ENCODE results near the gene TMEM234. TPM values are rescaled to one million over a fixed set of nuclear protein-coding genes. Genes with fewer than 3 reads are reported as not detected.
"Not testable (repeated sequence)": the region's sequence is repeated elsewhere in the genome, so short reads cannot be mapped to it uniquely, and the experiment has no call there.

Gene TMEM234
- total RNA-seq (2014; rRNA removed; shearing (Covaris generic)): 3.5 and 8.1 TPM in 2 replicates

- DNase-seq (ENCODE audit: low spot score): peak; percentile 89
Measured at GRCh38 chr1:32221980-32222755, at the start of gene TMEM234, which contains the start of gene EIF3I. Gene TMEM234 (minus strand): TSS chr1:32222353. CDS start chr1:32222322, 31 bp downstream. Gene EIF3I (plus strand): TSS chr1:32222407. CDS start chr1:32222442, 35 bp downstream.

DNA sequence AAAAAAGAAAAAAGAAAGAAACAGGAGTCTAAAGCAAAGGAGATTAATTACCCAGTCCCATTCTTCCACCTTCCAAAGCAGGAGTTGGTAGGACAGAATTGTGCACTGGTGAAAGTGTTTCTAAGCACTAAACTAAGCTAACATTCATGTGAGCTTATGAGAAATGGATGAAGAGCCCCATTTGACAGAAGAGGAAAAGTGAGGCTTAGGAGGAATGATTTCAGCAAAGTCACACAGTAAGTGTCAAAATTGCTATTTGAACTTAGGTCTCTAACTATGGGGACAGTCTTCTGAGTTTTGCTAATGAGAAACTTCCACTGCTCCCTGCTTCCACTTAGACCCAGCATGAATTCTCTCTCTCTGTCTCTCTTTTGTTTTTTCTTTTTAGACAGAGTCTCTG, 47.6 kb upstream of the TMEM234 start:
- DNase-seq (ENCODE audit: low spot score): no peak

DNA sequence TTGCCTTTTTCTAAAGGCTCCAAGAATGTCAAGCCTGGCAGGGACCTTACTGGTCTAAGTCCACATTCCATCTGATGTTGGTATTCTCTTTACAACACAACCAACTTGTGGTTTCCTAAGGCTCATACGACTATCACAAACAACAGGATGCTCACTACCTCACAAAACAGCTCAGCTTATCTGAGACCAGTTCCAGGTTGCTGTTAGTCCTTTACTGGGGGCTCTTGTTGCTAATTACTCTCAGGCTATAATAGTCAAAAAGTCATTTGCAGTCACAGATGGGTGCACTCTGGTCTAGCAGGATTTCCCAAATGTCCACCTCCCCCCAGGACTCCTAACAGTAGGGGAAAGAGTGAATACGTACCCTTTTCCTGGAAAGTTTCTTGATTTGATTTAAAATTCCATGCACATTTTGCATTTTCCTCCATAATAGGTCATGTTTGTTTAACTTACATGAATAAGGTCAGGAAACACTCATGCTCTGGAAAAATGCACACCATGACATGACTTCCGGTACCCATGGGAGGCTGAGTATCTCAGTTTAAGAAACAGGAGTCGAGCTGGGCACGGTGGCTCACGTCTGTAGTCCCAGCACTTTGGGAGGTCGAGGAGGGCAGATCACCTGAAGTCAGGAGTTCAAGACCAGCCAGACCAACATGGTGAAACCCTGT, 44.9 kb upstream of the TMEM234 start:
- no peak for DNase-seq (ENCODE audit: low spot score)

- DNase-seq (ENCODE audit: low spot score): no peak
Measured at GRCh38 chr1:32265846-32266245, 43.7 kb upstream of the TMEM234 start.

DNA sequence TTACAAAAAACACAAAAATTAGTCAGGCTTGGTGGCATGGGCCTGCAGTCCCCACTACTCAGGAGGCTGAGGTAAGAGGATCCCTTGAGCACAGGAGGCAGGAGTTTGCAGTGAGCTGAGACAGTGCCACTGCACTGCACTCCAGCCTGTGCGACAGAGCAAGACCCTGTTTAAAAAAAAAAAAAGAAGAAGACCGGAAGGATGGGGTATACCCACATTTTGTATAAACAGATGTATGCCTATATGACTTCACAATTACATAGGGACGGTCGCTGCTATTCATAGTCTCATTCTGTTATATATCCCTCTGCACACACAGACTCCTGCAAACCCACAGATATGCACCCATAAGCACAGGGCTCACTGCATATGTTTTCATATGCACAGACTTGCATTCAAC, 41.6 kb upstream of the TMEM234 start:
- DNase-seq (ENCODE audit: low spot score): no peak

GRCh38 chr1:32263236-32263593, 41.1 kb upstream of the TMEM234 start:
- not testable (repeated sequence) for DNase-seq (ENCODE audit: low spot score)

- no peak for DNase-seq (ENCODE audit: low spot score)
Measured at GRCh38 chr1:32257227-32257508, 35.0 kb upstream of the TMEM234 start.

GRCh38 chr1:32256473-32257226, 34.5 kb upstream of the TMEM234 start:
- DNase-seq (ENCODE audit: low spot score): no peak

DNA sequence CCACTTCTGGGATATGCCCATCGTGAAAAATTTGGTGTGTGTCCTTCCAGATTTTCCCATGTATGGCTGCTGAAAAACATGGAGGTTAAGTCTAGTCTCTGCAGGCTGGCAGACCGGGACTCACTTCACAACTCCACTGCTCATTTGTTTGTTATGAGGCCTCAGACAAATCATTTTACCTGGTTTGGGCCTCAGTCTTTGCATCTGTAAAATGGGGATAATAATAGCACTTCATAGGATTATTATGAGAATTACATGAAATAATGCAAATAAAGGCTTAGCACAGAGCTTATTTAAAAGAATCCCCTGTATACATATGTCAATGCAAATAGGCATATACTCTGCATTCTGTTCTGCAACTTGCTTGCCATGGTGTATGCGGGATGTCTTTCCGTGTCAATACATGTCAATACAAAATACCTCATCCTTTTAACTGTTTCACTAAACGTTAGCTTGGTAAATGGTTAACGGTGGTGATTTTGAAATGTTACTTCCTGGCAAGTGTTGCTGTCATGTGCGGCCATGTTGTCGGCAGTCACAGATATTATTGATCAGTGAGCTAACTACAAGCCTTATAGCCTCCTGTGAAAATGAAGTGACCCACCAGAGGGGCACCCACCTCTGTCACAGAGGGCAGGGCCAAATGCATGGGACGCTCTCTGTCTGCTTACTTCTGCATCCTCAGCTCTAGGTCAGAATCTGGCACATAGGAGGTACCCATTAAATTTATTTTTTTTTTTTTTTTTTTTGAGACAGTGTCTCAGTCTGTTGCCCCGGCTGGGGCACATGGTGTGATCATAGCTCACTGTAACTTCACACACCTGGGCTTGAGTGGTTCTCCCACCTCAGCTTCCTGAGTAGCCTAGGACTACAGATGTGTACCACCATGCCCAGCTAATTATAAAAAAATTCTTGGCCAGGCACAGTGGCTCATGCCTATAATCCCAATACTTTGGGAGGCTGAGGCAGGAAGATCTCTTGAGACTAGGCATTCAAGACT, 33.2 kb upstream of the TMEM234 start:
- DNase-seq (ENCODE audit: low spot score): no peak

DNA sequence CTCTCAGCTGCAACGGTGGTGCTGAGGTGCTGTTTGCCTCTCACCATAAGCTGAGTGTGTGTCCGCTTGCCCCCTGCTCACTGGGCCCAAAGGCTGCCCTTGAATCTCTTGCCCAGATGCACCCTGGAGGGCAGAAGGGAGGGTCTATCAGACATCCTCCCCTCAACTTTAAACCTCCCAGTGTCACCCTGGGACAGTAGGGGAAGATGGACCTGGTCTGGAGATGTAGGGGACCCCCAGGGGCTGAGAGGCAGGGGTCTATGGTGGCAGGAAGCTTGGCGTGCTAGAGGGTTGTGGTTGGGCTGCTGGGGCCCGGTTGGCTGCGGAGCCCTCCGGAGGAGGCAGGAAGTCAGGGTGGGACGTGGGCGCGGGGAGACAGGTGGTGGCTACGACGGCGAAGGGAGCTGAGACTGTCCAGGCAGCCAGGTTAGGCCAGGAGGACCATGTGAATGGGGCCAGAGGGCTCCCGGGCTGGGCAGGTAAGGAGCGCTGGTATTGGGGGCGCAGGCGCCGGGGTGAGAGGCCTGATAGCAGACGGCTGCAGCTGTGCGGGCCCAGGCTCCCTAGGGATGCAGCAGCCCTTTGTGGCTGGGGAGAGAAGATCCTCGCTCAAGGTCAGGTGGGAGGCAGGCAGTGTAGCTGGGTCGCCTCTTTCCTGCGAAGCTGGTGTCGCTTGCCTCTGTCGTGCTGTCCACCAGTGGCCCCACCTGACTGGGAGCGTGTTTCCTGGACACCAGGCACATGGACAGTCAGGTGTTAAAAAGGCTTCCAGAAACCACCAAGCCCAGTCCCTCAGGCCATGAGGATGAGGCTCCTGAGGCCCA, 29.0 kb upstream of the TMEM234 start, which contains the start of gene LCK:
LCK (plus strand) TSS at position 373 of the 824 bp plus-strand sequence. CDS start 23,065 bp downstream, outside the sequence.
- DNase-seq (ENCODE audit: low spot score): no peak

GRCh38 chr1:32249831-32250525, 27.8 kb upstream of the TMEM234 start:
- DNase-seq (ENCODE audit: low spot score): no peak

DNA sequence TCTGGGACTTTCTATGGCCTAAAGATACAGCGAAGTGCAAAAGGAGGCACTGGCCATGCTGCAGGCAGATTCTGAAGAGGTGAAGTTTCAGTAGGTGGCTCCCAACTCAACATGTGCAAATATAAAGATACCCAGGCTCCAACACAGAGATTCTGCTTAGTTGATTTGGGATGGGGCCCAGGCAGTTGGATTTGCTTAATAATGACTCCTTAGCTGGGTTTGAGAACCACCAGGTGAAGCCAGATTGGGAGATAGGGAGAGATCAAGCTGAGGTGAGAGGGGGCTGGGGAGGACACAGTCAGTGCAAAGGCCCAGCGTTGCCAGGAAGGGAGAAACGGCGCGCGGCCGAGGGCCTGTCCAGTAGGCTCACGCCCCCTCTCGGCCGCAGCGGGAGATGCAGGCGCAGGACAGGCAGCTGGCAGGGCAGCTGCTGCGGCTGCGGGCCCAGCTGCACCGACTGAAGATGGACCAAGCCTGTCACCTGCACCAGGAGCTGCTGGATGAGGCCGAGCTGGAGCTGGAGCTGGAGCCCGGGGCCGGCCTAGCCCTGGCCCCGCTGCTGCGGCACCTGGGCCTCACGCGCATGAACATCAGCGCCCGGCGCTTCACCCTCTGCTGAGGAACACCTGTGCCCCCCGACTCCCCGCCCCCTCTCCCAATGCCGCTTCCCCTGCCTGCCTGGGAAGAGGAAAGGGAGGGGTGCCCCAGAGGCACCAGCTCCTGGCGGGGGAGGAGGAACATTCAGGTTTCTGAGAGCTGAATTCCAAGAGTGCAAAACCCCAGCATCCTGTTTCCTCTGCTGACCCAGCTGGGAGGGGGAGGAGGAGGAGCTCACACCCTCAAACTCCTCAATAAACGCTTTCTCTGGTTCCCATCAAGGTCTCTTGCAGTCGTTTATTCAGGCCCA, 26.1 kb upstream of the TMEM234 start:
- no peak for DNase-seq (ENCODE audit: low spot score)

GRCh38 chr1:32247452-32247851, 25.3 kb upstream of the TMEM234 start:
- no peak for DNase-seq (ENCODE audit: low spot score)

- no peak for DNase-seq (ENCODE audit: low spot score)
Measured at GRCh38 chr1:32246888-32247273, 24.7 kb upstream of the TMEM234 start, which contains the start of gene FAM167B. Gene FAM167B (plus strand): TSS chr1:32247222. CDS start chr1:32247422, 200 bp downstream.

- no peak for DNase-seq (ENCODE audit: low spot score)
Measured at GRCh38 chr1:32242341-32242851, 20.2 kb upstream of the TMEM234 start.

DNA sequence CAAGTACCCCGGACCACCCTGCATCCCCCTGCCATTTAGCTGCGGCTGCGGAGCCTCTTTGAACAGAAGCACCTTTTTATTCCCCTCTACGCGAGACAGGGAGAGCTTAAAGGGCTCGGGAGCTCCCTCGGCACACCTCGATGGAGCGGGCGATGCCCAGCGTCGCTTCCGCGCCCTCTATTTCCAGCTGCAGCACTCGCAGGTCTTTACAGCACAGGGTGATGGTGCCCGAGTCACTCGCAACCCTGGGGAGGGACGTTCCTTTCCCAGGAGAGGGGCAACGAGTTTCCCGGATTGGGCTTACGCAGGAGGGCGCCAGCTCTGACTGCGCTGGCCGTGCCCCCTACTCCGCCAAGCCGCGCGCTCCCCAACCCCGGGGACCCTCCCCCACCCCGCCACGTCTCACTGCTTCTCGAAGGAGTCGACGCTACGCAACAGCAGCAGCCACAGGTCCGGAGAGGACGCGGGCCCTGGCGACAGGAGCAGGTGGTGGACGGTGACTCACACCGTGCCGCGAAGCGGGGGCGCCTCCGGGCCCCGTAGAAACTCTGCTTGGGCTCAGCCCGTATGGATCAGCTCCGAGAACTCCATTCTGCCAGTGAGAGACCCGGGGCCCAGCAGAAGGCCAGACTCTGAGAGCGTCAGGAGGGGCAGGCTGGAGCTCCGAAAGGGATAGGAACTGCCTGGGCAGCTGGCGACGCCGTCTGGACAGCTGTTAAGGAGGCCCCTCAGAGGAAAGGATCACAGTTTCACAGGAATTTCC, 19.0 kb upstream of the TMEM234 start:
- peak; percentile 37 for DNase-seq (ENCODE audit: low spot score)

DNA sequence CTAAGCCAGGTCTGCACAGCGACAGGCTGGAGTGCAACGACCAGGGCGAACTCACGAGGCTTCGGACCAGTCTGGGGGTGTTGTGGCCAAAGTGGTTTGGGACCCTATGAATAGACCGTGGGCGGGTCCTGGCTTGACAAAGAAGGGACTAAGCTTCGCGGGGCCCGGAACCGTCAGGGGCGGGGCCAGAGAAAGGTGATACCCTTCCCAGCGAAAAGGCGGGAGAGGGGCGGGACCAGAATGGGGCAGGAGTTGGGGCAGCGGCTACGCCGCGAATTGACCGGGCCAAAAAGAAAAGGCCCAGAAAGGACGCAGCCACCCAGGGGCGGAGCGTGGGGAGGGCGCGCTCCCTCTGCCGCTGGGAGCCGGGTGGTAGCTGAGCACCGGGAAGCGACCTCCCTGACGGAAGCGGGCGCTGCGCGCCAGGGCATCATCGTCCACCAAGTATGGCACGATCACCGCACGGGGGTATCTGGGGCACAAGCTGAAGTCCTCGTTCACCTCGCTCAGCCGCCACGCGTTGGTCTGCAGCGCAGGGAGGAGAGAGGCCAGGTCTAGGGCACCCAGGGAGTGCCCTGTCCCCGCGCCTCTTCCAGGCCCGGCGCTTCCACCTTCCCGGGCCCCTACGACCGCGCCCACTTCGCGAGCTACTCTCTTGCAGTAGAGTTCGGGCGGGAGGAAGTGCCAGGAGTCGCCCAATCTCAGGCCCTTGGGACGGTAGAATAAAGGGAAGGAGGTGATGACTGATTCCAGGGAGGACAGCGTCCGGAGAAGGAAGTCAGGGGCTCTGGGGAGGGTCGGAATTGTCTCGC, 18.2 kb upstream of the TMEM234 start:
- DNase-seq (ENCODE audit: low spot score): no peak

Data from H4 (cell line).